ACC112 (cell line): ENCODE results near the gene RPTOR.
"Not testable (repeated sequence)": the region's sequence is repeated elsewhere in the genome, so short reads cannot be mapped to it uniquely, and the experiment has no call there.

Experiments used
- H2AFZ ChIP-seq: fragments of 200-600 bp; sonication (generic); one replicate; pipeline ENCODE4 v1.6.0; 2017; ENCODE audit warnings: antibody characterized with exemption, low read length; ENCODE audit not compliant: unreplicated experiment
- H3K27ac ChIP-seq: fragments of 200-600 bp; sonication (generic); 2 replicates; pipeline ENCODE4 v1.5.1; 2014; ENCODE audit warnings: low read depth, mild to moderate bottlenecking, antibody characterized with exemption, low read length, moderate library complexity
- H3K27me3 ChIP-seq: fragments of 200-600 bp; sonication (generic); 2 replicates; pipeline ENCODE4 v1.6.1; 2014; ENCODE audit warnings: mild to moderate bottlenecking, antibody characterized with exemption, low read length, moderate library complexity, mixed read lengths; ENCODE audit not compliant: insufficient read depth
- H3K36me3 ChIP-seq: fragments of 200-600 bp; sonication (generic); 2 replicates; pipeline ENCODE4 v1.6.1; 2016; ENCODE audit warnings: mild to moderate bottlenecking, antibody characterized with exemption, low read length, moderate library complexity, mixed read lengths; ENCODE audit not compliant: insufficient read depth
- H3K4me1 ChIP-seq: fragments of 200-600 bp; sonication (generic); one replicate; pipeline ENCODE4 v1.6.1; 2016; ENCODE audit warnings: low read length, mixed read lengths; ENCODE audit not compliant: insufficient read depth, unreplicated experiment, control insufficient read depth
- H3K4me3 ChIP-seq: fragments of 200-600 bp; sonication (generic); 2 replicates; pipeline ENCODE4 v1.5.1; 2014; ENCODE audit warnings: mild to moderate bottlenecking, low read depth, low read length
- H3K79me2 ChIP-seq: fragments of 200-600 bp; sonication (generic); one replicate; pipeline ENCODE4 v1.6.0; 2016; ENCODE audit warnings: low read length; ENCODE audit not compliant: control insufficient read depth, unreplicated experiment, insufficient read depth

Gene RPTOR

DNA sequence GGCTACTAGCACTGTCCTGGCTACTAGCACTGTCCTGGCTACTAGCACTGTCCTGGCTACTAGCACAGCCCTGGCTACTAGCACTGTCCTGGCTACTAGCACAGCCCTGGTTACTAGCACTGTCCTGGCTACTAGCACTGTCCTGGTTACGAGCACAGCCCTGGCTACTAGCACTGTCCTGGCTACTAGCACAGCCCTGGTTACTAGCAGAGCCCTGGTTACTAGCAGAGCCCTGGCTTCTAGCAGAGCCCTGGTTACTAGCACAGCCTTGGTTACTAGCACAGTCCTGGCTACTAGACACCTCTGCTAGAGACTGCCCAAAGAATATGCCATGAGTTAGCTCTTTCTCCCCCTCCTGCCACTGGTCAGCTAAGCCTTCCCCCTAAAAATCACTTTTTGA is 200.1 kb downstream of the RPTOR start:
- not testable (repeated sequence) for H2AFZ ChIP-seq, H3K27me3 ChIP-seq, H3K4me1 ChIP-seq, H3K36me3 ChIP-seq, H3K4me3 ChIP-seq, H3K27ac ChIP-seq, H3K79me2 ChIP-seq

DNA sequence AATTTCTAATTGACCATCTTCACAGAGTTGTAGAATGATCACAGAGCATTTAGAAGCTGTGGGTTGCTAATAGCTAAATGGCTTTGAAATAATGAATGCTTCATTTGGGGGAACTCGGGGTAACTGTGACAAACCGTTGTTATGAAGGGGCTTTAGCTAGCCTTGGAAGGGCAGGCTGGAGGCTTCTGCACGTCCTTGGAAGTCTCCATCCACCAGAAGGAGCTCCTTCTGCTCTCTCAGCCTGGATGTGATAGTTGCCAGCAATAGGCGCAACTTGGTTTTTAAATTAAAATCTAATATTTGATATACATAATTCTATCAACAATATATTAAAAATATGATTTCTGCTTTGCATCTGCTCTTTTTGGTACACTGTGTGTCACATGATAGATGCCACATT is 200.5 kb downstream of the RPTOR start:
- H3K36me3 ChIP-seq = 0 out of 2 replicates have a peak, but pooled peaks cover 10% of the 10 kb centered on the region
- no peak overlapping the region for H2AFZ ChIP-seq
- no peak overlapping the region for H3K27ac ChIP-seq
- H3K4me3 ChIP-seq = no peak overlapping the region
- H3K4me1 ChIP-seq = no peaks in the 10 kb centered on the region
- no peaks in the 10 kb centered on the region for H3K27me3 ChIP-seq
- H3K79me2 ChIP-seq = no peaks in the 10 kb centered on the region

DNA sequence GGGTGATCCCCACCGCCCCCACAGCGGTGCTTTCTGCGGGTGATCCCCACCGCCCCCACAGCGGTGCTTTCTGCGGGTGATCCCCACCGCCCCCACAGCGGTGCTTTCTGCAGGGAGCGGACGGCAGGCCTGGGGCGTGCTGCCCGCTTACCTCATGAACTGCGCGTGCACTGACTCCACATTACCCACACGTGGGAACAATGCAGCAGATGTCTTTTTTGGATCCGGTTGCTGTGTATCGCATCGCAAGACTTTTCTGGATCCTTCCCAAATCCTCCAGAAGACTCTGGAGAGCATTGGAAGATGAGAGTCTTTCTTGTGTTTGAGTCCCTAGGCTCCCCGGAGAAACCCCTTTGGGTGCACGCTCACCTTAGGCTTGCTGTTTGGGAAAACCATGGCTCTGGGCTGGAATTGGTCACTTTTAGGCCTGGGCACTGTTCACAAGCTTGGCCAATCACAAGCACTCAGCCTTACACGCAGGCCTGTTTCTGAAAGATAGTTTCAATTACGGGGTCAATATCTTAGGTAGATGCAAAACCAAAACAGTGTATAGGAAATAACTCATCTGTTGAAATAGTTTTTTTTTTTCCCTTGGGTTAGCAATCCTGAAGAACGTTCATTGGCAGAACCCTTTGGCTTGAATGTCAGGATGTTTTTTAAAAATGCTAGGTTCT is 201.8 kb downstream of the RPTOR start:
- Histone ChIP-seq H3K79me2 (no peaks in the 10 kb centered on the region), H3K4me1 (no peaks in the 10 kb centered on the region), H3K36me3 (0 out of 2 replicates have a peak, but pooled peaks cover 4% of the 10 kb centered on the region), H2AFZ (no peak overlapping the region), H3K27ac (no peak overlapping the region), H3K4me3 (no peak overlapping the region), H3K27me3 (no peaks in the 10 kb centered on the region)

DNA sequence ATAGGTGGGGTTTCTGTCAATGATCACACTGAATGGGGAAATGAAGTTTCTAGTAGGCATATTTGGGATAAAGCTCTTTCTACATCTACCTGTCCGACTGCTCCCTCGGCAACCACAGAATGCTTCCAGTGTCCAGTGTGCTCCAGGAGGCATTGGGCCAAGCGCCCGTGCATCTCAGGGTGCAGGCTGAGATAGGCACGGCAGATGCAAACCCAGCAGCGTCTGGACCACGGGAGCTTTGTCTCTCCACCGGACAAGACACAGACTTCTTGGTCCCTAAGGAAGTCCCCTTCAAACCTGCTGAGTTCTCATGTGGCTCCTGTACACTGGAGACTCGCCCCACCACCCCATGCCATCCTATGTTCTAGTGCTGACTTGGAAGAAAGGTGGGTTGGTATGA is 202.8 kb downstream of the RPTOR start:
- Histone ChIP-seq H3K36me3 (0 out of 2 replicates have a peak, but pooled peaks cover 4% of the 10 kb centered on the region), H3K4me3 (no peak overlapping the region), H3K4me1 (no peaks in the 10 kb centered on the region), H3K79me2 (no peaks in the 10 kb centered on the region), H3K27ac (no peak overlapping the region), H3K27me3 (no peaks in the 10 kb centered on the region), H2AFZ (no peak overlapping the region)

DNA sequence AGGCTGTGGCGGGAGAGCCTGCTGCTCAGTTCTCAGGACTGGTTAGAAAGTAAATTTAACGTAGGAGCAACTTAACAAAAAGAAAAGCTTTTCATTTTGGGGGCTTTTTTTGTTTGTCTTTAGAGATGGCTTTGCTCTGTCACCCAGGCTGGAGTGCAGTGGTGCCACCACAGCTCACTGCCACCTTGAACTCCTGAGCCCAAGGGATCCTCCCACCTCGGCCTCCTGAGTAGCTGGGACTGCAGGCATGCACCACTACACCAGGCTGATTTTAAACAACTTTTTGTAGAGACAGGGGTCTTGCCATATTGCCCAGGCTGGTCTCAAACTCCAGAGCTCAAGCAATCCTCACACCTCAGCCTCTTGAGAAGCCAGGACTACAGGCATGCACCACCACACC is 205.0 kb downstream of the RPTOR start:
- Histone ChIP-seq H3K4me1 (no peaks in the 10 kb centered on the region), H3K27ac (no peak overlapping the region), H3K4me3 (no peak overlapping the region), H2AFZ (no peak overlapping the region), H3K27me3 (no peaks in the 10 kb centered on the region), H3K36me3 (peaks cover 5% of the 10 kb centered on the region; the same call in 1 of the 2 replicates), H3K79me2 (no peaks in the 10 kb centered on the region)

- H3K27ac ChIP-seq = no peak overlapping the region
These were observed 205.6 kb downstream of the RPTOR start for GRCh38 chr17:80750263-80750662.

GRCh38 chr17:80751070-80751945 is 206.7 kb downstream of the RPTOR start:
- H3K27me3 ChIP-seq = no peaks in the 10 kb centered on the region
- no peaks in the 10 kb centered on the region for H3K4me1 ChIP-seq
- peaks cover 10% of the 10 kb centered on the region; the same call in 1 of the 2 replicates for H3K36me3 ChIP-seq
- no peaks in the 10 kb centered on the region for H3K79me2 ChIP-seq
- H3K4me3 ChIP-seq = no peak overlapping the region
- no peak overlapping the region for H3K27ac ChIP-seq
- H2AFZ ChIP-seq = no peak overlapping the region

More at GRCh38 chr17:80750263-80750662, 205.6 kb downstream of the RPTOR start:
- H3K36me3 ChIP-seq = peaks cover 5% of the 10 kb centered on the region; the same call in 1 of the 2 replicates
- H3K4me3 ChIP-seq = no peak overlapping the region
- H3K27me3 ChIP-seq = no peaks in the 10 kb centered on the region
- no peaks in the 10 kb centered on the region for H3K79me2 ChIP-seq
- H3K4me1 ChIP-seq = no peaks in the 10 kb centered on the region
- no peak overlapping the region for H2AFZ ChIP-seq

- Histone ChIP-seq H2AFZ (no peak overlapping the region), H3K4me3 (no peak overlapping the region), H3K27me3 (no peaks in the 10 kb centered on the region), H3K4me1 (no peaks in the 10 kb centered on the region), H3K36me3 (peaks cover 12% of the 10 kb centered on the region; the same call in 1 of the 2 replicates), H3K79me2 (no peaks in the 10 kb centered on the region), H3K27ac (no peak overlapping the region)
These were observed 207.4 kb downstream of the RPTOR start for GRCh38 chr17:80751946-80752581.

- Histone ChIP-seq H3K4me3 (no peak overlapping the region), H3K27me3 (no peaks in the 10 kb centered on the region), H2AFZ (no peak overlapping the region), H3K79me2 (no peaks in the 10 kb centered on the region), H3K36me3 (peaks cover 14% of the 10 kb centered on the region; the same call in 1 of the 2 replicates), H3K27ac (no peak overlapping the region), H3K4me1 (peaks cover under 1% of the 10 kb centered on the region)
These were observed 209.2 kb downstream of the RPTOR start for GRCh38 chr17:80753685-80754345.

DNA sequence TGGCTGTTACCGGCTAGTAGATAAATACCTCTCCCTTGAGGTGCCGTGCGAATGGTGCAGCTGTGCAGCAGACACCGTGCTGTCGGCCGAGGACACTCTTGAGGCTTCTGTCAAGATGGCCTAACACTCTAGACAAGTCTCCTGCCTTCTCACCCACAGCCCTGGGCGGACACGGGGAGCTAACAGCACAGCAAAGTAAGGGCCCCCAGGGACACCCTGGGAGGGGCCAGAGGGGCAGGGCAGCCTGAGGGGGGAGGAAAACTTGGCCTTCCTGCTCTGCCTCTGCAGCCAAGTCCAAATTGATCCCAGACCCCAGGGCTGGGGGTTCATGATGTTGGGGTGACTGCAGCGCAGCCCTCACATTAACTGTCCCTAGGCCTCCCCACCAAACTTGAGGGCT is 210.2 kb downstream of the RPTOR start:
- Histone ChIP-seq H3K27me3 (no peaks in the 10 kb centered on the region), H3K4me1 (peaks cover 8% of the 10 kb centered on the region), H3K79me2 (no peaks in the 10 kb centered on the region), H3K27ac (no peak overlapping the region), H3K36me3 (peaks cover 14% of the 10 kb centered on the region; the same call in 1 of the 2 replicates), H3K4me3 (no peak overlapping the region), H2AFZ (no peak overlapping the region)
